Cortex of kidney (tissue), 1 donor: Measurements from ENCODE around the gene ADGRG3.

ENCODE experiments used
- DNase-seq: peaks from one replicate; lab custom pipeline; 2025; lab: John Stamatoyannopoulos, UW

Gene ADGRG3

DNA sequence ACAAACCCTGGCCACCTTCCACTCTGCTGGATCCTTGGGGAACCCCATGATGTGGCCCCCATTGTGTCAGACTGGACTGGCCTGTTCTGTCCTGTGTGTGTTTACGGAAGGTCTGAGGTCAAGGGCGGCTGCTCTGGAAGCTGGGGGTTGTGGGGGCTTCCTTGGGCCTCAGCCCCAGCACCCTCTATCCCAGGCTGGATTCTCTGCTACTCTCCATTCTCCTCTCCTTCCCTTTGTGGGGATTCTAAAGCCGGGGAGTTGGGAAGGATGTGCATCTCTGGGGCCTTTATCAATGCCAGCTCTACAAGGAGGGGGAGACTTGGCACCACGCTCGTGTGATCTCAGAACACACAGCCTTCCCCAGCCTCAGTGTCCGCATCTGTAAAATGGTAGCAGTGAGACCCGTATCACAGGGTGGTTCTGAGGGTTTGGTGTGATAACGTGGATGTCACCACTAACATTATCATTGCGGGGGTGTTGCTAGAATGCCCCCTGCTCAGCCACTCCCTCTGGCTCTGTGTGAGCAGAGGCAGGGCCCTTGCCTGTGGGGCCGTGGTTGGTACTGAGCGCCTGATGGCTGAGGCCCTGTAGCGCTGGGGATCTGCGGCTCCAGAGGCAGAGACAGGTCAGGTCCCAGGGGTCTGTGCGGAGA lies 21.6 kb upstream of the ADGRG3 start:
- no peak for DNase-seq

DNA sequence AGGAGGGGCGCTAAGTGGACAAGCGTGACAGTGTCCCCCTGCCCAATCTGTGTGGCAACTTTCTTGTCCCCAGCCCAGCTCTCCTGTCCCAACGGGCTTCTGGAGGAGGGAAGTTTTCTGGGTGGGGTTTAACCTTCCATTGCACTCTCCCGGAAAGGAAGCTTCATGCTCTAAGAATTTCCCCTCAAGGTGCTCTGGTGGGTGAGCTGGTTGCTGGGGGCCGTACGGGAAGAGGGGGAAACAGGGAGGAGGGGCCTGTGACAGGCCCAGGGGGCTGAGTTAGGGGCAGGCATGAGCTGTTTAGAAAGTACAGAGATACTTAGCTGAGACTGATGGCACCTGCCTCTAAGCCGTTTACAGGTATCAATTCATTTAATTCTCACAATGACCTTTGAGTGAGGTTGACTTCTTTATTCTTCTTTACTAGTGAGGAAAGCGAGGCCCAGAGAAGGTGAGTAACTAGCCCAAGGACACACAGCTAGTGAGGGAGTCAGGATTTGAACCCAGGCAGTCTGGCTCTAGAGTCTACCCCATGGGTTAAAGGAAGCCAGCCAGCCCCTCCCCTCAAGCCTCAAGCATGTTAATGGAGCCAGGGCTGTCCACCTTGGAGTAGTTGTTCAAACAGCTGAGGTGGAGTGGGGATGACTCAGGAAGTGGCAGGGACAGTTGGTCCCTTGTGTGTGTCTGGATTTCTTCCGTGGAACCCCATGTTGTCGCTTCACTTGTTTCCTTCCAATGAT lies 20.8 kb upstream of the ADGRG3 start:
- DNase-seq: no peak

DNA sequence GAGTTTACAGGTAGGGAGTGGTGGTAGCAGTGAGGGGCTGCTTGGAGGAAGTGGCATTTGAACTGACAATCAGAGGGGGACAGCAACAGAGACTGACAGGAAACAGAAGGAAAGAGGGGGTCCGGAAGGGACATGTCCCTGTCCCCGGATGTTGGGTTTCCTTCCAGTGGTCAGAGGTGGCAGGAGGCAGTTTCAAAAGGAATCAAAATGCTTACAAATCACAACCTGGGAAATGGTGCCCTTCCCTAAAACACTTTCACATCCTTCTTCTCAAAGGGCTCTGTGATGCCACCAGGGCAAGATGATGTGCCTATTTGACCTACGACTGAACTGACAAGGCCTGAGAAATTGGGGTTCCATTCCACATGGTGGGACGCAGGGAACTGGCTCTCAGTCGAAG lies 20.0 kb upstream of the ADGRG3 start:
- DNase-seq: no peak

DNA sequence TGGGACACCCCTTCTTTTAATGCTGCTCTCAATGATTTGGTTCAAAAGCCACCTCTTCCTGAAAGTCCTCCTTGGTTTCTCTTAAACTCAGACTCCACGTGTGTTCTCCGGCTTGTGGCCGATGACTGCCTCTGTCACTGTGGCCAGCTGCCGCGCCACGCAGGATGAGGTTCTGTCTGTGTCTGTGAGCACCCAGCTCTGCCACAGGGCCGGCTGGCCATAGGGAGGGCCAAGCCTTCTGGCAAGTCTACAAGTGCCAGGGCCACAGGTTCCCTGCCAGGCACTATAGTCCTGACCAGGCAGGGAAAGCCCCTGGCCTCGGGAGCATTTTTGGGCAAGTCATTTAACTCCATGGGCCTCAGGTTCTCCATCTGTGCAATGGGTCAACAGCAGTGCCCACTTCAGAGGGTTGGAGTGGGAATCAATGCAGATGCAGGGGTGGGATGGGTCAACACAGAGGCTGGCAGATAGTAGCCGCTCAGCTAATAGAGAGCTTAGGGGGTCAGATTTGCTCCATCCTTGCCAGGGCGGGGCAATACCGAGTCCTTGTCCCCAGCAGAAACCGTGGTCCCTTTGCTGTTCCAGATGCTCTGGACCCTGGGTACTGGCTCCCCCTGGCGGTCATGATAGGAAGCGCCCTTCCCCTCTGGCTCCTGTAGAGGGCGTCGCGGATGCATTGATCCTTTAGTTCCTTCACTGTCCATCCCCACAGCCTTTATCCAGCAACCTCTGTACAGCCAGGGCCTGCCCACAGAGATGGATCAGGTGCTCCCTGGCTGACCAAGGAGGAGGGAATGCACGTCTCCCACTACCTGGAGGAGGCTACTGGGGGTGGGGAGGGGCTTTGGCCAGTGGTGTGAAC lies 19.3 kb upstream of the ADGRG3 start:
- DNase-seq: no peak

DNA sequence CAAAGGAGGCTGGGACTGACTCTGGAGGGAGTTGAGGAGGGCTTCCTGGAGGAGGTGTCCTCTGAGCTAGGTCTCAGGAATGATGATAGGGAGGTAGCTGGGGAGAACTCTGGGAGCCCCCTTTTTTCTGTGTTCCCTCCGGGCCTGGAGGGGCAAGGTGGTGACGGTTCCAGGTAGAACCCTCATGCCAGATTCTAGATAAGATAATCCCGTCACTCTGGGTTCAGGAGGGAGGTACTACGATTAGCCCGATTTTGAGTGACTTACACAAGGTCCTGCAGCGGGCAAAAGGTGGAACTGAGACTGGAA lies 18.7 kb upstream of the ADGRG3 start:
- no peak for DNase-seq

DNA sequence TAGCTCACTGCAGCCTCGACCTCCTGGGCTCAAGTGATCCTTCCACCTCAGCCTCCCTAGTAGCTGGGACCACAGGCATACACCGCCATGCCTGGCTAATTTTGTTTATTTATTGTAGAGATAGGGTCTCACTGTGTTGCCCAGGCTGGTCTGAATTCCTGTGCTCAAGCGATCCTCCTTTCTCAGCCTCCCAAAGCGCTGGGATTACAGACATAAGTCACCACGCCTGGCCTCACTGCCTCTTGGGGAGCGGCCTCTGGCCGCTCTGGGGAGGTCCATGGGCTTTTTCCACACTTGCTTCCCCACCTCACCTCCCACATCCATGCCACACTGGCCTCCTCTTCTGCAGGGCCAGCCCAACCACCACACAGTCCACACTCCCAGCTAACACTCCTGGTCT lies 18.3 kb upstream of the ADGRG3 start:
- no peak for DNase-seq

DNA sequence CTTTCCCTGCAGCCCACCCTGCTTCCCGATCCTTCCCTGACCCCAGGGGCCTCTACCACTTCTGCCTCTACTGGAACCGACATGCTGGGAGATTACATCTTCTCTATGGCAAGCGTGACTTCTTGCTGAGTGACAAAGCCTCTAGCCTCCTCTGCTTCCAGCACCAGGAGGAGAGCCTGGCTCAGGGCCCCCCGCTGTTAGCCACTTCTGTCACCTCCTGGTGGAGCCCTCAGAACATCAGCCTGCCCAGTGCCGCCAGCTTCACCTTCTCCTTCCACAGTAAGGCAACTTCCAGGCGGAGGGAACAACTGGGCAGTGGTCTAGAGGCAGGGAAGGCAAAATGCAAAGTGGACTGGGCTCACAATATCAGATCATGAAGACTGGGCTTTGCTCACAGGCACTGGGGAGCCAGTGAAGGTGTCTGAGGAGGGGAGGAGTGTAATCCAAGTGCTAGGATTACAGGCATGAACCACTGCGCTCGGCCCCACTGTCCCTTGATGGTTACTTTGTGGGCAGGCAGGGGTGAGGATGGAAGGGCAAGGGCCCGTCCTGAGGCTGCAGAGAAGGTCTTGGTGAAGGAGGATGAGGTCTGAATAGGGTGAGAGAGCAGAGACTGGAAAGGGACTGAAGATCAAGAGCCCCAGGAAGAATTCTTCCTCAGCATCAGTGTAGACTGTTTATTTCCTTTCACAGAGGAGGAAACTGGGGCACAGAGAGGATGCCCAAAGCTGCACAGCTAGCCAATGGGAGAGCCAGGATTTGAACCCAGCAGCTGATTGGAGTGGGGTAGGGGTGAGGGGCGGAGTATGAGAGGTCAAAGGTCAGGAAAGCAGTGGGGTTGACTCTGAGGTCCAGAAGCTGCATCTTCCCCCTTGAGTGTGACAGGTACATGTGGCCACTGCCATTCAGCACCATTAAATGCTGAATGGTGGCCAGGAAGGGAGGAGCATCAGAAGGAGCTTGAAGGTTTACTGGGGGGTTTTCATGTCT lies 16.5 kb upstream of the ADGRG3 start:
- DNase-seq: no peak

DNA sequence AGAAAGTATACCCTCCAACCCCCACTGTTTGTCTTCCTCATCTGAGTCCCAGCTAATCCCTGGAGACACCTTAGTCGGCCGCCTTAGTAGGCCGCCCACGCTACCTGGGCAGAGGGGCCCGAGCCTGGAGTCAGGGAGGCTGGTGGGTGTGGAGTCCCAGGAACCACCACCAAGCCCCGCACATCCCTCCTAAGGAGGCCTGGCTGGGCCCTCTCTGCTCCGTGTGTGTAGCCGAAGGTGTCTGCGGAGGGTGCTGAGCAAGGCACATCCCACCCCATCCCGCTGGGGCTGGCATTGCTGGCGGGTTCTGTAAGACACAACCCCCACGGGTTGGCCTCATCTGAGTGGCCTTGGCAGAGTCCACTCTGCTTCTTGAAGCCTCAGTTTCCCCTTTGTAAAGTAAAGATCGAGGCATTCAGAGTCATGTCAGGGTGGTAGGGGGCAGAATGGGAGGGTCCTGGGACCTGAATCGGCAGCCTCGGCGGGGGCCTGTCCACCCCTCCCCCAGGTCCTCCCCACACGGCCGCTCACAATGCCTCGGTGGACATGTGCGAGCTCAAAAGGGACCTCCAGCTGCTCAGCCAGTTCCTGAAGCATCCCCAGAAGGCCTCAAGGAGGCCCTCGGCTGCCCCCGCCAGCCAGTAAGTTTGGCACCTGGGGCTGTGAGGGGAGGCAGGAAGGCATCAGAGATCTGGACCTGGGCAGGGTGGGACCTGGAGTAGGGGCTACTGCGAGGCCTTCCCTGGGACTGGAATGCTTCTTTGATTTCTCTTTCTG lies 15.2 kb upstream of the ADGRG3 start:
- DNase-seq: no peak

DNA sequence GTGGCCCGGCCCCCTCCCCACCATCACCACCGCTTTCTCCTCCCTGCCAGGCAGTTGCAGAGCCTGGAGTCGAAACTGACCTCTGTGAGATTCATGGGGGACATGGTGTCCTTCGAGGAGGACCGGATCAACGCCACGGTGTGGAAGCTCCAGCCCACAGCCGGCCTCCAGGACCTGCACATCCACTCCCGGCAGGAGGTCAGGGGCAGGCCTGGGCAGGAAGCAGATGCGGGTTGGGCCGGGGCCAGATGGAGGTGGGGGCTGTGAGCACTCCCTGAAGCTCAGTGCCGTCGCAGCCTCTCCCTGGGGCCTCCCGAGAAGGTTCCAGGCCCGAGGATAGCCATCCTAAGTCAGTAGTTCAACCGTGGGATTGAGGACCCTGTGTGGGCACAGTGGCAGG lies 14.2 kb upstream of the ADGRG3 start:
- no peak for DNase-seq

DNA sequence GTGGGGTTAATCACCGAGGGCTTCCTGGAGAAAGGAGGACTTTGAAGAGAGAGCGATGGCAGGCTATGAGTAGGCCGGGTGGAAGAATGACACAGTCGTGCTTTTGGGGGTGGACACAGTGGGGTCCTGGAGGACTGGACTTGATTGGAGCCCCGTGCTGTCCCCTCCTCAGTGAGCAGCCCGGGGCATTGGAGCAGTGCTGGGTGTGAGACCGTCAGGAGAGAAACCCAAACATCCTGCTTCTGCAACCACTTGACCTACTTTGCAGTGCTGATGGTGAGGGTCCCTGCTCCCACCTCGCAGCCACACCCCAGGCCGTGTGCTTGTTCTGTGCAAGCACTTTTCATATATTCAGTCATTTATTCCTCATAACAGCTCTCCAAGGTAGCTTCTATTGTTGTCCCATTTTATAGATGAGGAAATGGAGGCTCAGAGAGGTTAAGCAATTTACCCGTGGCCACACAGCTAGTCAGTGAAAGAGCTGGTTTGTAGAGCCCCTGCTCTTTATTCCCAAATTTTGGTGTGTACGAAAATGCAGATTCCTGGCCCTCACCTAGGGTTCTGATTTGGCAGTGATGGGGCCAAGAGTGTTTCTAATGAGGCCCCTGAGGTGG lies 11.7 kb upstream of the ADGRG3 start:
- DNase-seq: no peak

DNA sequence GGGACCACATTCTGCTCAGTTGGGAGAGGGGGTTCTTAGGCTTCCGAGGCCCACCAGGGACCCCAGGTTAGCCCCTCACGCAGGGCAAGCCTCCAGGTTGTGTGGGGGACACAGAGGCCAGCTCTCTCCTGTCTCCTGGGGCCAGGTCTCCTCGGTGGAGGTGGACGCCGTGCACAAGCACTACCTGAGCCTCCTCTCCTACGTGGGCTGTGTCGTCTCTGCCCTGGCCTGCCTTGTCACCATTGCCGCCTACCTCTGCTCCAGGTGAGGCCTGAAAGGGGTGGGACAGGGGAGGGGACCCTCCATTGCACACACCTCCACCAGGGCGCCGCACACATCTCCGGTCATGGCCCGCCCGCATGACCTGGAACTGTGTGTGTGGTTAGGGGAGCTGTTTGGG lies 10.9 kb upstream of the ADGRG3 start:
- DNase-seq: no peak

DNA sequence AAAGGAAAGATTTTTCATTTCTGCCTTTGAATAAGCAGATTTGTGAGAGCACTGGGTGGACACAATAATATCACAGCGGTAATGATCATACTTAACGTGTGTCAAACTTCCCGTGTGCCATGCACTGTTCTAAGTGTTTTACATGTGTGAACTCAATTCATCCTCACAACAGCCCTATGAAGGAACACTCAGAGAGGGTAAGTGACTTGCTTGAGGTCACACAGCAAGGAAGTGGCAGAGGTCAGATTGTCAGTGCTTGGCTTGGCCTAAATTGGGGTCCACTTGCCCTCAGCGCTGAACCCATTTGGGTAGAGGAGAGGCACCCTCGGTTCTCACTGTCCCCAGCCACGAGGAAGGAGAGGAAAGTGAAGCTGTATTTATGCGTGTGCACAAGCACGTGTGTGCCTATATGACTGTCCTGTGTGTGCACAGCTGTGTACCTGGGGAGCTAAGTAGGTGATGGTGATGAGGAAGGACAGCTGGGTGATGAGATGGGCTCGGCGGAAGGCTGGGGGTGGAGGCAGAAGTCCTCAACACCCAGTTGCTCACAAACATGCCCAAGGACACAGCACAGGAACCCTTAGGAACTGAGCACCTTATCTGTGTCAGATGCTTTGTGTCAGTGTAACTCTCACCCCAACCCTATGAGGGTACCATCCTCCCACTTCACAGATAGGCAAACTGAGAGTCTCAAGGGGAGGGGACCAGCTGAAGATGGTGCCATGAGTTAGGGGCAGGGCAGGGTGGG lies 9.8 kb upstream of the ADGRG3 start:
- no peak for DNase-seq

DNA sequence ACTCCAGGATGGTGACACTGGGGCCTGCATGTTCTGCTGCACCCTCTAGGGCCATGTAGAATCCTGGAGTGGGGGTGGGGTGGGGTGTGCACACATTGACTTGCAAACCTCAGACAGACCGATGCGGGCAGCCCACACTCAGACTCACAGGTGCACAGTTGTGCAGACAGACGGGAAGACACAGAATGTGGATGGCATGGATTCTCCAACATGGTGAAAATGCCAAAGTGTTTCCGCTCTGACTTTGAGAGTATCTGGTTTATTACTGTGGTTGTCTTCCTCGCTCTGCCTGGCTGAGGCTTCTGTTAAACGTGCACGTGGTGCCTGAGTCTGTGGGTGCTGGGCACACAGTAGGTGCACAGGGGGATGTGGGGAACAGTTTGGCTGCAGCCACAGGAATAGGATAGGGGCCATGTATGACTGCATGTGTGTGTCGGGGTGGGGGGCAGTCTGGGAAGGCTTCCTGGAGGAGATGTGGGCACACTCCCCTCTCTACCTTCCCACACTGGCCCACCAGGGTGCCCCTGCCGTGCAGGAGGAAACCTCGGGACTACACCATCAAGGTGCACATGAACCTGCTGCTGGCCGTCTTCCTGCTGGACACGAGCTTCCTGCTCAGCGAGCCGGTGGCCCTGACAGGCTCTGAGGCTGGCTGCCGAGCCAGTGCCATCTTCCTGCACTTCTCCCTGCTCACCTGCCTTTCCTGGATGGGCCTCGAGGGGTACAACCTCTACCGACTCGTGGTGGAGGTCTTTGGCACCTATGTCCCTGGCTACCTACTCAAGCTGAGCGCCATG lies 9.0 kb upstream of the ADGRG3 start:
- DNase-seq: no peak

DNA sequence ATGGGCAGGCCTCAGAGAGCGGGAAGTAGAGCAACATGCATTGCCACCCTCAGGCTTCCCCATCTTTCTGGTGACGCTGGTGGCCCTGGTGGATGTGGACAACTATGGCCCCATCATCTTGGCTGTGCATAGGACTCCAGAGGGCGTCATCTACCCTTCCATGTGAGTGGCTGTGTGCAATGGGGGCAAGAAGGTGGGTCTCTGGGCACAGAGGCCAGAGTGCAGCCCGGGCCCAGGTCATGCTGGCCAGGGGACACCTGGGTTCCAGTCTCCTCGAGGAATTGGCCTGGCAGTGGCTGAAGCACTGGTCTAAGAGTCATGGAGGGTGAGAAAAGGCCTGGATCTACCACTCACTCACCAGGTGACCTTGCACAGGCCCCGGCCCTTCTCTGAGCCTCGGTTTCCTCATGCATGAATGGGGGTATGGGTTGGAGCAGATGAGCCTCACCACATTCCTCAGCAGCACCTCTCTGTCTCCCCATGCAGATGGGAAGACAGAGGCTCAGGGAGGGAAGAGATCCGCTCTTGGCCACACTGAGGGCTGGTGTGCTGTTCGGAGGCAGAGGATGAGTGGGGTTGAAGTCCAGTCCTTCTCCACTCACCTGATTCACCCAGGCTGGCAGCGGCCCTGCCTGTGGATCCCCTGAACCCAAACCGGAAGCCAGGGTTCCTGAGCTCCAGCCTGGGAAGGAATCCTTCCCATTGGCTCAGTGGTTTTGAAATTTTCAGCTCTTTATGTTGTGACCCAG lies 7.2 kb upstream of the ADGRG3 start:
- no peak for DNase-seq

DNA sequence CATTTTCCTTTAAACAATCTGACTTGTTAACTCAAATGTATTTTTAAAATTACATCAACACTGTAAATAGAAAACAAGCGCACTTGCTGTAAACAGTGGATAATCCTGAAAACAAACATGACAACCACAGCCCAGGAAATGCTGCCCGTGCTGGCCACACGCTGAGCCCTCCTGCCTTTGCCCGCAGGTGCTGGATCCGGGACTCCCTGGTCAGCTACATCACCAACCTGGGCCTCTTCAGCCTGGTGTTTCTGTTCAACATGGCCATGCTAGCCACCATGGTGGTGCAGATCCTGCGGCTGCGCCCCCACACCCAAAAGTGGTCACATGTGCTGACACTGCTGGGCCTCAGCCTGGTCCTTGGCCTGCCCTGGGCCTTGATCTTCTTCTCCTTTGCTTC lies 6.6 kb upstream of the ADGRG3 start:
- DNase-seq: no peak

DNA sequence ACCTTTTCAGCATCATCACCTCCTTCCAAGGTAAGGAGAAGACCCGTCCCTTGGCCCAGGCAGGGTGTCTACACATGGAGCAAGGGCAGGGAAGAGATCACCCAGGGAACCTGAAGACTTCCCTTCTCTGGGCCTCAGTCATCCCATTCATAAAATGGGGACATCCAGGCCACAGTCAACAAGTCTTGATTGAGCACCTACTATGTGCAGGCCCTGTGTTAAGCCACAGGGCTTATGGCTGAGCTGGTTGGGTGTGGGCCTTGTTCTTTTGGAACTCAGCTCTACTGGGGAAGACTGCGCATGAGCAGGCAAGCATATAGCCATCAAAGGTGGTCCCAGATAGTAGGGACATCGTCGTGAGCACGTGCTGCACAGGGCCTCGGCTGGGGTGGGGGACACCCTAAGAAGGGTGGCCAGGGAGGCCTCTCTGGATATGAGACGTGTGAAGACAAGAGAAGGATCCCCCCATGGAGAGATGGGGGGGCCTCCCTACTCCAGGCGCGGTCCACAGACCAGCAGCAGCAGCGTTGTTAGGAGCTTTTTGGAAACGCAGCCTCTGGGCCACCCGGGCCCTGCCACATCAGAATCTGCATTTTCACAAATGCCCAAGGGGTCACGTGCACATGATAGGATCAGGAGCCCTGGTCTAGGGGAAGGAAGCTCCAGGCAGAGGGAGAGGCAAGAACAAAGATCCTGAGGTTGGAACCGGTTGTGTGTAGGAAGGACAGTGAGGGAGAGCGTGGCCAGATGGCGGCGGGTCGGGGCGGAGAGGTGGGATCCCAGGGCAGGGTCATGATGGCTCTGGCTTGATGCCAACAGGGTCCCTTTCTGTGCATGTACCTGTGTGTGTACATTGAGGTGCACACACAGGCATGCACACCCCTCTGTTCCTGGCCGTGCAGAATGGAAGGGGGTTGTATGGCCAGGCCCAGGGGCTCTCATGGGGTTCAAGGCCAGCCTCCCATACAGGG lies 5.9 kb upstream of the ADGRG3 start:
- DNase-seq: no peak

DNA sequence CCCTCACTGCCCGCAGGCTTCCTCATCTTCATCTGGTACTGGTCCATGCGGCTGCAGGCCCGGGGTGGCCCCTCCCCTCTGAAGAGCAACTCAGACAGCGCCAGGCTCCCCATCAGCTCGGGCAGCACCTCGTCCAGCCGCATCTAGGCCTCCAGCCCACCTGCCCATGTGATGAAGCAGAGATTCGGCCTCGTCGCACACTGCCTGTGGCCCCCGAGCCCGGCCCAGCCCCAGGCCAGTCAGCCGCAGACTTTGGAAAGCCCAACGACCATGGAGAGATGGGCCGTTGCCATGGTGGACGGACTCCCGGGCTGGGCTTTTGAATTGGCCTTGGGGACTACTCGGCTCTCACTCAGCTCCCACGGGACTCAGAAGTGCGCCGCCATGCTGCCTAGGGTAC lies 4.7 kb upstream of the ADGRG3 start:
- no peak for DNase-seq
